ENCODE results near the gene SF1.

SF1 gene

DNA sequence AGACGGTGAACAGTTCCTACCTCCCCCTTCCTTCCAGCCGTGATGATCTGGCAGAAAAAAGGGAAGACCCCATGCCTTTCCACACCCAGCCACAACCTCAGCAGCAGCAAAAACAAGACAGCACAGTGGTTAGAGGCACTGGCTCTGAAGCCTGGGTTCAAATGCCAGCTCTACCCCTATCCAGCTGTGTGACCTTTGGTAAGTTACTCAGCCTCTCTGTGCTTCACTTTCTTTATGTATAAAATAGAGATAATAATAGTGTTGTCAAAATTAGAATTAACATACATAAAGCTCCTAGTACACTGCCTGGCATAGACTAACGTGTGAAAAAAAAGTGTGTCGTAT lies 59.6 kb downstream of the SF1 start:
- DNase-seq (ENCODE audit: extremely low spot score): no peak
- CTCF ChIA-PET: interaction anchor here (2.2 kb wide), 1 partner anchor 30 kb away, joined by 7 read pairs; no protein-coding TSS in a partner anchor
- TF ChIP-seq FOXM1 (IDR thresholded peaks at IDR 0.05; ENCODE audit: borderline replicate concordance): no peak
- no peak for TF ChIP-seq FOXA1 (IDR thresholded peaks at IDR 0.05)
- TF ChIP-seq ARNT (IDR thresholded peaks at IDR 0.05): no peak
- TF ChIP-seq ELF4 (IDR thresholded peaks at IDR 0.05): no peak
- TF ChIP-seq LEF1 (IDR thresholded peaks at IDR 0.05; ENCODE audit: borderline replicate concordance): no peak
- no peak for TF ChIP-seq L3MBTL2 (conservative IDR thresholded peaks at IDR 0.05)
- TF ChIP-seq, protein P1, sequence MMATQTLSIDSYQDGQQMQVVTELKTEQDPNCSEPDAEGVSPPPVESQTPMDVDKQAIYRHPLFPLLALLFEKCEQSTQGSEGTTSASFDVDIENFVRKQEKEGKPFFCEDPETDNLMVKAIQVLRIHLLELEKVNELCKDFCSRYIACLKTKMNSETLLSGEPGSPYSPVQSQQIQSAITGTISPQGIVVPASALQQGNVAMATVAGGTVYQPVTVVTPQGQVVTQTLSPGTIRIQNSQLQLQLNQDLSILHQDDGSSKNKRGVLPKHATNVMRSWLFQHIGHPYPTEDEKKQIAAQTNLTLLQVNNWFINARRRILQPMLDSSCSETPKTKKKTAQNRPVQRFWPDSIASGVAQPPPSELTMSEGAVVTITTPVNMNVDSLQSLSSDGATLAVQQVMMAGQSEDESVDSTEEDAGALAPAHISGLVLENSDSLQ (IDR thresholded peaks at IDR 0.05): no peak
- no peak for TF ChIP-seq HDGF (IDR thresholded peaks at IDR 0.05; ENCODE audit: borderline replicate concordance)
- TF ChIP-seq ZNF384 (IDR thresholded peaks at IDR 0.05): no peak
- no peak for TF ChIP-seq CTBP1 (IDR thresholded peaks at IDR 0.05; ENCODE audit: borderline replicate concordance)
- no peak for TF ChIP-seq NFRKB (IDR thresholded peaks at IDR 0.05)
- TF ChIP-seq BHLHE40 (IDR thresholded peaks at IDR 0.05; ENCODE audit: borderline replicate concordance): no peak
- no peak for TF ChIP-seq FOXK2 (IDR thresholded peaks at IDR 0.05)
- TF ChIP-seq SP1 (IDR thresholded peaks at IDR 0.05): no peak
- no peak for TF ChIP-seq TARDBP (IDR thresholded peaks at IDR 0.05)
- POLR2A ChIA-PET: no interaction called here

DNA sequence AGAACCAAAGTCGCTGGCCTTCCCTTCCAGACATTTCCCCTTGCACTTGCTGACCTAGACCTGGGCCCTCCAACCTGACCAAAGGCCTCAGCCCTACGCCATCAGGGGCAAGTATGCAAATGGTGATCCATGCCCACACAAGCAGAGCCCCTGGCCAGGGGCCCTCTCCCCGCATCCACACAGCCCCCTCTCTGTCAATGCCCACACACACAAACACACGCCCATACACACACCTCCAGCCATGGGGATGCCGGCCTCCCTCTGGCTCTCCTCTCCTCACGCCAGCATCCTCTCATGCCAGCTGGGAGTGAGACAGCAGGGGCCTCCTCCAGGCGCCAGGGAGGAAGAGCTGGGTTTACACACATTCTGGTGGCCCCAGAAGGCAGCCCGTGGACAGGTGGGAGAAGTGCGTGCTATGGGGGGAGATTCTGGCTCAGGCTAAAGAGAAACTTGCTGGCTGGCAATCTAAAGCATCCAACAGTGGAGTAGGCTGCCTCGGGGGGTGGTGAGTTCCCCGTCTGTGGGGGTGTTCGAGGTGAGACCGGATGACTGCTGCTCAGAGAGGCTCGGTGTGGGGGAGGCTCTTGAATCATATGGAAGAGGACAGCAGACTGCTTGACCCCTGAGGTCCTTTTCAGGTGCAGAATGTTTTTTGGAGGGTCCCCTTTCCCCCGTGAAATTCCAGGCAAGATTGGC lies 60.1 kb downstream of the SF1 start:
- ChIA-PET POLR2A (no interaction called here), CTCF (interaction anchor here (0.7 to 2.2 kb wide), 2 partner anchors 29 to 30 kb away, joined by 3 to 7 read pairs; no protein-coding TSS in a partner anchor)
- DNase-seq (ENCODE audit: extremely low spot score): no peak
- no peak for TF ChIP-seq ZNF384 (IDR thresholded peaks at IDR 0.05)
- TF ChIP-seq FOXM1 (IDR thresholded peaks at IDR 0.05; ENCODE audit: borderline replicate concordance): no peak
- TF ChIP-seq ELF4 (IDR thresholded peaks at IDR 0.05): no peak

DNA sequence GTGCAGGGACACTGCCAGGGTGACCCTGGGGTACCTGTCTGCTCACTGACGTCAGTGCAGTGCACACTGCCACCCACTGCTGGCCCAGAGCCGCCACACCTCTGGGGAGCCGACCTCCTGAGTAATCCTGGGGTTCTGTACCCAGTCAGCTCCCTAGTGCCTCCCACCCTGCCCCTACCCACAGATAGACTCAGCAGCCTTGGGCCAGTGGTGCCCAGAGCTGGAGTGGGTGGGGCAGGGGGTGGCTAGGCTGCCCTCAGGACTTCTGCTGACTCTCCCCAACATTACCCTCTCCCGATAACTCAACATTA lies 61.1 kb downstream of the SF1 start:
- TF ChIP-seq HDGF (IDR thresholded peaks at IDR 0.05; ENCODE audit: borderline replicate concordance): no peak
- TF ChIP-seq NFRKB (IDR thresholded peaks at IDR 0.05): no peak
- TF ChIP-seq TARDBP (IDR thresholded peaks at IDR 0.05): no peak
- TF ChIP-seq SP1 (IDR thresholded peaks at IDR 0.05): no peak
- TF ChIP-seq FOXA1 (IDR thresholded peaks at IDR 0.05): no peak
- TF ChIP-seq BHLHE40 (IDR thresholded peaks at IDR 0.05; ENCODE audit: borderline replicate concordance): no peak
- no peak for TF ChIP-seq ZNF384 (IDR thresholded peaks at IDR 0.05)
- no peak for TF ChIP-seq ARNT (IDR thresholded peaks at IDR 0.05)
- no peak for TF ChIP-seq SUZ12 (IDR thresholded peaks at IDR 0.05)
- TF ChIP-seq LEF1 (IDR thresholded peaks at IDR 0.05; ENCODE audit: borderline replicate concordance): no peak
- no peak for TF ChIP-seq FOXK2 (IDR thresholded peaks at IDR 0.05)
- ChIA-PET POLR2A (interaction anchor here (0.7 to 0.9 kb wide), 2 partner anchors 28 to 61 kb away, joined by 3 to 4 read pairs; partner anchors contain the start of gene SF1), CTCF (interaction anchor here (1.9 kb wide), 1 partner anchor 29 kb away, joined by 8 read pairs; no protein-coding TSS in a partner anchor)
- no peak for DNase-seq (ENCODE audit: extremely low spot score)

DNA sequence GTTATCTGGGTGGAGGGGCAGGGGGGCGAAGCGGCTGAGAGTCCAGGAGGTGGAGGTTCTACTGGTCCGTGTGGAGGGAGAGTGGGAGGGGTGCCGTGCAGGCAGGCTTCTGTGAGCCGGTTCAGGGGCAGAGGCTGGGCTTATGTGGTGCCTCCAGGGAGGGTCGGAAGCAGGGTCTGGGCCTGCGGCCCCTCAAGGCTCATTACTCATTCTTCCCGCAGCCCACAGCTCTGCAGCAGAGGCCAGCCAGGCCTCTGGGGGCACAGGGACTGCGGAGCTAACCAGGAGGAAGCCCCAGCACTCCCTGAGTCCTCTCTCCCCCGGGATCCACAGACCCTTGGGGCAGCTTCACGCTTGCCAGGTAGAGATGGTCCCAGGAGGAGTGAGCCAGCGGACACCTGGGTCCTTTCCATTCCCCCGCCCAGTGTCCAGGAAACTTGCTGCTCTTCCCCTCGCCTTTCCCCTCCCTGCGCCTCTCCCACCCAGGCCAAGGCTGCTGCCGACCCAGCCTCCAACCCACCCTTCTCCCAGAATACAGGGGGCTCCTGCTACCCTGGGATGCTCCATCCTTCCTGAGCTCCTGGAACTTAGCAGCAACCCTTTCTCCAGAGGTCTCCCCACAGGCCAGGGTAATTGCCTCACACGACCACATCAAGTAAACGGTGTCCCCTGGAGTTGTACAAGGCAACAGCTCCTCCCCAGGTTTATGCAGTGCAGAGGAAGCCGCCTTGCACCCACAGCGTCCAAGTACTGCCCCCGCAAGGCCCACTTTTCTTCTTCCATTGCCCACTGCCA lies 61.7 kb downstream of the SF1 start:
- DNase-seq (ENCODE audit: extremely low spot score): no peak
- ChIA-PET CTCF (interaction anchor here (1.9 kb wide), 1 partner anchor 28 kb away, joined by 8 read pairs; no protein-coding TSS in a partner anchor), POLR2A (interaction anchor here (0.9 kb wide), 1 partner anchor 62 kb away, joined by 3 read pairs; the partner anchor contains the start of gene SF1)
- no peak for TF ChIP-seq HDGF (IDR thresholded peaks at IDR 0.05; ENCODE audit: borderline replicate concordance)
- TF ChIP-seq LEF1 (IDR thresholded peaks at IDR 0.05; ENCODE audit: borderline replicate concordance): no peak
- TF ChIP-seq TARDBP (IDR thresholded peaks at IDR 0.05): no peak
- no peak for TF ChIP-seq SP1 (IDR thresholded peaks at IDR 0.05)
- TF ChIP-seq SUZ12 (IDR thresholded peaks at IDR 0.05): no peak
- TF ChIP-seq, protein P1 (IDR thresholded peaks at IDR 0.05): no peak
- no peak for TF ChIP-seq NFRKB (IDR thresholded peaks at IDR 0.05)
- no peak for TF ChIP-seq ELF4 (IDR thresholded peaks at IDR 0.05)
- no peak for TF ChIP-seq L3MBTL2 (conservative IDR thresholded peaks at IDR 0.05)
- TF ChIP-seq ARNT (IDR thresholded peaks at IDR 0.05): no peak
- TF ChIP-seq FOXA1 (IDR thresholded peaks at IDR 0.05): no peak
- no peak for TF ChIP-seq CTBP1 (IDR thresholded peaks at IDR 0.05; ENCODE audit: borderline replicate concordance)
- TF ChIP-seq ZNF384 (IDR thresholded peaks at IDR 0.05): no peak
- no peak for TF ChIP-seq FOXM1 (IDR thresholded peaks at IDR 0.05; ENCODE audit: borderline replicate concordance)
- TF ChIP-seq FOXK2 (IDR thresholded peaks at IDR 0.05): no peak
- TF ChIP-seq BHLHE40 (IDR thresholded peaks at IDR 0.05; ENCODE audit: borderline replicate concordance): no peak

DNA sequence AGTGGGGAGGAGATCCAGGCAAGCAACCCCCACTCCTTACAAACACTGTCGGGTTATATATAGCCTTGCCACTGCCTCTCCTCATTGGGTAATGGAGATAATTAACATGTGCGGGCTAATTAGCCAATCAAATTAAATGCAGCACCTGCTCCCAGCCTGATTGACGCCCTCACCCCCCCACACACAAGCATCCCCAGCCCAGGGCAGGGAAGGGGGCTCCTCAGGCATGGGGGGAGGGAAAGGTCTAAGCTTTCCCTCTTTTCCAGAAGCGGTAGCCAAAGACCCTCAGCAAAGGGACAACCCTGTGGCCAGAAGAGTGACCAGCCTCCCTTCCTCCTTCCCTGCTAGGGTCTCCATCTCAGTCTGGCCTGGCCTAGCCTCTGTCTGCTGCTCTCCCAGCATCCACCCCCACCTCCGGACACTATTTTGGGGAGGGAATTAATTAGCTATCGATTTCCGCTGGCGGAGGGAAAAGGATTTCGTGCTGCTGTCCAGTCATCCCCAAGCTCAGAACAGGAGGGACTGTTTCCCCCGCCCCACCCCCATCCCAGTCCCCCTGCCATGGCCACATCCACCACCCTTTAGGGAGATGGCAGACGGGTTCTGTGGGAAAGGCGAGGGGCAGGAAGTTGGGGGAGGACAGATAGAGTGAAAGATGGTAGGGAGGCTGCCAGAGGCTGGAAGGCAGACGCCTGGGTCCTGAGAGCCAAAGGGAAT lies 62.4 kb downstream of the SF1 start:
- ChIA-PET CTCF (interaction anchor here (1.0 to 1.9 kb wide), 2 partner anchors 12 to 27 kb away, joined by 3 to 8 read pairs; no protein-coding TSS in a partner anchor), POLR2A (no interaction called here)
- DNase-seq (ENCODE audit: extremely low spot score): no peak
- TF ChIP-seq, protein P1 (IDR thresholded peaks at IDR 0.05): no peak
- TF ChIP-seq LEF1 (IDR thresholded peaks at IDR 0.05; ENCODE audit: borderline replicate concordance) (no peak), SP1 (IDR thresholded peaks at IDR 0.05) (no peak), ZNF384 (IDR thresholded peaks at IDR 0.05) (no peak), FOXM1 (IDR thresholded peaks at IDR 0.05; ENCODE audit: borderline replicate concordance) (no peak), NFRKB (IDR thresholded peaks at IDR 0.05) (no peak), BHLHE40 (IDR thresholded peaks at IDR 0.05; ENCODE audit: borderline replicate concordance) (no peak), L3MBTL2 (conservative IDR thresholded peaks at IDR 0.05) (no peak), FOXK2 (IDR thresholded peaks at IDR 0.05) (no peak)
